Erythroblast (primary cell): Measurements from ENCODE around the gene CDKAL1.

Experiments used
- GATA1 ChIP-seq: IDR thresholded peaks from 2 replicates; pipeline ENCODE4 v1.6.1; 2011; ENCODE audit warnings: low read depth, mild to moderate bottlenecking, control low read depth, low read length, moderate library complexity
- POLR2A ChIP-seq: IDR thresholded peaks from 2 replicates; pipeline ENCODE4 v1.6.1; 2011; ENCODE audit warnings: mild to moderate bottlenecking, low read length

- TF ChIP-seq POLR2A (no peak), GATA1 (no peak)
Observed at GRCh38 chr6:21151119-21151518, 616.9 kb downstream of the CDKAL1 start.
